HepG2 (cell line): ENCODE data around the gene PCDHGA1. TPM values are rescaled to one million over a fixed set of nuclear protein-coding genes. Genes with fewer than 3 reads are reported as not detected.
A peak's percentile ranks its signal among the peaks of the same experiment; 100 is the strongest.

Experiments used
- ARID2 ChIP-seq: sonication (generic); formaldehyde crosslinking; IDR thresholded peaks from 2 replicates; pipeline ENCODE4 v1.8.1; 2022; ENCODE audit warnings: mild to moderate bottlenecking, missing genetic modification reagents, borderline replicate concordance
- ATRX ChIP-seq: sonication (generic); formaldehyde crosslinking; IDR thresholded peaks from 2 replicates; pipeline ENCODE4 v1.4.0; 2020; ENCODE audit warnings: missing genetic modification reagents, borderline replicate concordance
- BRF2 ChIP-seq: sonication (generic); formaldehyde crosslinking; IDR thresholded peaks from 2 replicates; pipeline ENCODE4 v1.8.1; 2022; ENCODE audit warnings: mild to moderate bottlenecking, missing genetic modification reagents
- CSRNP2 ChIP-seq: sonication (generic); formaldehyde crosslinking; conservative IDR thresholded peaks from 2 replicates; pipeline ENCODE4 v1.8.0; 2022; ENCODE audit warnings: low read depth, missing genetic modification reagents
- HMG20A ChIP-seq: IDR thresholded peaks from 2 replicates; pipeline ENCODE4 v1.6.1; 2016; ENCODE audit warnings: borderline replicate concordance
- PHF20 ChIP-seq: sonication (generic); formaldehyde crosslinking; IDR thresholded peaks from 2 replicates; pipeline ENCODE4 v1.5.0; 2020; ENCODE audit warnings: mild to moderate bottlenecking, missing genetic modification reagents
- PHF5A ChIP-seq: IDR thresholded peaks from one replicate; pipeline ENCODE4 v1.6.1; 2018; ENCODE audit warnings: low read depth, missing genetic modification reagents; ENCODE audit not compliant: unreplicated experiment
- SOX13 ChIP-seq, 3 experiments: fragments of 450-650 bp in 1 of 3; sonication (generic) in 1 of 3; formaldehyde crosslinking in 1 of 3; IDR thresholded peaks in 2 of 3; conservative IDR thresholded peaks in 1 of 3; 2 replicates each; pipeline versions ENCODE4 v1.5.0 to v1.6.1; 2016 to 2020; ENCODE audit warnings: antibody characterized with exemption in 1 of 3, mild to moderate bottlenecking in 1 of 3, missing compliant biosample characterization in 1 of 3, missing genetic modification reagents in 1 of 3, moderate library complexity in 1 of 3
- TCF12 ChIP-seq, 2 experiments: fragments of 450-650 bp in 1 of 2; sonication (generic) in 1 of 2; formaldehyde crosslinking in 1 of 2; IDR thresholded peaks; 2 replicates each; pipeline versions ENCODE4 v1.6.1 to v1.8.0; 2017 to 2022; ENCODE audit warnings: antibody characterized with exemption in 1 of 2, mild to moderate bottlenecking in 1 of 2, missing genetic modification reagents in 1 of 2, moderate library complexity in 1 of 2
- TFE3 ChIP-seq: IDR thresholded peaks from 2 replicates; pipeline ENCODE4 v1.6.1; 2016
- UBTF ChIP-seq: sonication (generic); formaldehyde crosslinking; IDR thresholded peaks from 2 replicates; pipeline ENCODE4 v1.4.0; 2020; ENCODE audit warnings: mild to moderate bottlenecking, missing genetic modification reagents
- ZNF235 ChIP-seq: sonication (generic); formaldehyde crosslinking; IDR thresholded peaks from 2 replicates; pipeline ENCODE4 v1.8.1; 2023; ENCODE audit warnings: mild to moderate bottlenecking, missing genetic modification reagents, borderline replicate concordance
- ZNF3 ChIP-seq: IDR thresholded peaks from 2 replicates; pipeline ENCODE4 v1.7.0; 2017; ENCODE audit warnings: inconsistent platforms
- ZNF317 ChIP-seq: sonication (generic); formaldehyde crosslinking; IDR thresholded peaks from 2 replicates; pipeline ENCODE4 v1.5.0; 2020; ENCODE audit warnings: mild to moderate bottlenecking, missing genetic modification reagents
- ZNF572 ChIP-seq: sonication (generic); formaldehyde crosslinking; IDR thresholded peaks from 2 replicates; pipeline ENCODE4 v1.5.1; 2020; ENCODE audit warnings: mild to moderate bottlenecking, missing genetic modification reagents
- ZNF607 ChIP-seq: sonication (generic); formaldehyde crosslinking; IDR thresholded peaks from 2 replicates; pipeline ENCODE4 v1.5.1; 2020; ENCODE audit warnings: missing genetic modification reagents, mild to moderate bottlenecking, borderline replicate concordance
- ZNF691 ChIP-seq: sonication (generic); formaldehyde crosslinking; IDR thresholded peaks from 2 replicates; pipeline ENCODE4 v1.4.0; 2020; ENCODE audit warnings: missing genetic modification reagents, low read depth, mild to moderate bottlenecking, borderline replicate concordance
- ZNF740 ChIP-seq: sonication (generic); formaldehyde crosslinking; IDR thresholded peaks from 2 replicates; pipeline ENCODE4 v1.4.0; 2020; ENCODE audit warnings: missing genetic modification reagents
- polyA plus RNA-seq, 8 experiments: library from polyadenylated mRNA; depleted of rRNA in 3 of 8; stranded (reverse) in 7 of 8; unstranded in 1 of 8; fragments of >200 nt; fragmentation: Illumina TruSeq in 4 of 8; extraction: Trizol in 4 of 8; gene quantifications; 2 replicates each; pipeline versions ENCODE4 v1.2.1 to v1.2.3, GENCODE V29; 2011 to 2016; ENCODE audit warnings: low read depth in 4 of 8, missing spikeins in 1 of 8, mixed read lengths in 1 of 8; ENCODE audit not compliant: insufficient read depth in 1 of 8
- total RNA-seq, 5 experiments: library from RNA; depleted of rRNA; stranded (reverse); fragments of >200 nt; fragmentation: Illumina TruSeq; extraction: Trizol; gene quantifications; 2 replicates each; pipeline ENCODE4 v1.2.3, GENCODE V29; 2016; ENCODE audit warnings: low read depth in 1 of 5

Gene PCDHGA1
- total and polyA plus RNA-seq, 2 of the 13 experiments (the other 11 are each of a cell fraction or from before 2014, with no cell fraction given): 0.31 to 0.40 TPM

- TF ChIP-seq ZNF691 (CRISPR knock-in tag) (no peak), ZNF317 (CRISPR knock-in tag) (no peak), PHF20 (CRISPR knock-in tag) (no peak), SOX13 (IDR thresholded peaks at IDR 0.05) (0 out of 2 replicates have a peak, but pooled peaks have one; percentile 53), SOX13 (CRISPR knock-in tag; conservative IDR thresholded peaks at IDR 0.05 in 1 of 2, IDR thresholded peaks at IDR 0.05 in 1 of 2) (peak in 1 of 2 experiments; percentile 87; a peak in 2 of 4 replicates), ARID2 (CRISPR knock-in tag) (no peak), TFE3 (CRISPR knock-in tag) (0 out of 2 replicates have a peak, but pooled peaks have one; percentile 14), ZNF235 (CRISPR knock-in tag) (no peak), BRF2 (CRISPR knock-in tag) (no peak), CSRNP2 (CRISPR knock-in tag) (no peak), ZNF3 (CRISPR knock-in tag) (no peak), ZNF607 (CRISPR knock-in tag) (no peak), ZNF740 (CRISPR knock-in tag) (no peak), PHF5A (CRISPR knock-in tag) (no peak), HMG20A (CRISPR knock-in tag) (0 out of 2 replicates have a peak, but pooled peaks have one; percentile 25), UBTF (CRISPR knock-in tag) (no peak), ZNF572 (CRISPR knock-in tag) (no peak), TCF12 (IDR thresholded peaks at IDR 0.05) (no peak), TCF12 (CRISPR knock-in tag; IDR thresholded peaks at IDR 0.05) (no peak), ATRX (CRISPR knock-in tag) (no peak)
These were observed 191.0 kb downstream of the PCDHGA1 start (continued) for GRCh38 chr5:141521244-141521781.
